Ramos (cell line): ENCODE data around the gene ATXN7L1.

Source experiments
- in situ Hi-C: fragments of 300-500 bp; cut with MboI; formaldehyde crosslinking; loops from one replicate; pipeline ENCODE4 v1.14.3; 2022; ENCODE audit warnings: low sequenced_read_pairs; ENCODE audit not compliant: unreplicated experiment

ATXN7L1 gene

DNA sequence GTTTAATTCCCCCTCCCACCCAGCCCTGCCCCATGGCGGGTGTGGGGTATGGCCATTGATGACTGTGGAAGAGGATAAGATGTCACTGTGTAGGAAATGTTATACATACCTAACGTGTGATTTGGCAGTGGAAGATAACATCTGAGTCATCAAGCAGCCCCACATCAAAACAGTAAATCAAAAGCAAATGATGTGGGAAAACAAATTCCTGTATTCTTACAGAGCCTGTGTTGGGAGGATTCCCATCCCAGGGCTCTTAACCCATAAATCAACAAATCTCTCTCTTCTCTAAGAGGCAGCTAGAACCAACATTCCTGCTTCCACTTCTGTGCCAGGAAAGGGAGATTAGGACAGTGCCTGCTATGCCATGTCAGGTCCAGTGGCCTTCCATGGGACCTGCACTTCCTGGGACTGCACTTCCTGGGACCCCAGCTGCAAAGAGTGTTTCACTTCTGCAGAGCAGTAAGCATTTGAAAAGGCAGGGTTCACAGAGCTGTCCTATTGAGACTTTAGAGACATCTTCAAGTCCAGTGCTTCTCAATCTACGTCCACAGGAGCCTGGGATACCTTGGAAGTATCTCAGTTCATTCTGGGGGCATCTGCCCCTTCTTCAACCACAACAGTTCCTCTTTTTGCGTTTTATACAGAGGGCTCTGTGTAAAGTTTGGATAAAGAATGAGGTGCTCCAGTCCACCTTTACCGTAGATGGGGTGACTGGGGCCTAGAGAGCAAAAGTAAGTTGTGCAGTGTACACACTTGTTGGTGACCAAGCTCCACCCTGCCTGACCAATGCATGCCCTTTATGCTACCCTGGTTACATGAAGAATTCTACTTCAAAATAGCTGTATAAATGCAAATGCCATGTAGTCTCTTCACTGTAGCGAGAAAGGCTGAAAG is 45.7 kb downstream of the ATXN7L1 start:
- in situ Hi-C loops: no loop called here

GRCh38 chr7:105829681-105830322 is 46.6 kb downstream of the ATXN7L1 start:
- in situ Hi-C loops: no loop called here

DNA sequence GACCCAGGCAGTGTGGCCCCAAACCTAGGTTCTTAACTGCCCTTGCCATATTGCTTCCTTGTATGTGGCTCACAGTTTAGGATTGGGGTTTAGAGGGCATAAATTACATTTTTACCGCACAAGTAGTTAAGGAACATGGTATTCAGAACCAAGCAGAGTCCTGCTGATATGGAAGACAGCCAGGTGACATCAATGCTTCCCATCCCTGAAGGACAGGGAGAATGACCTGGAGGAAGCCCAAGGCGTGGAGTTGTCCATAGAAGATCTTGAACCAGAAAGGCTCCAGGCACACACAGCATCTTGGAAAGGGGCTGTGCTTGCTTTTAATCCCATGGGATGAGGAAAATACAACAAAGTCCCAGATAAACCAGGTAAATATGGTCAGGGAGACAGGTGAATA is 48.3 kb downstream of the ATXN7L1 start:
- in situ Hi-C loops: no loop called here

DNA sequence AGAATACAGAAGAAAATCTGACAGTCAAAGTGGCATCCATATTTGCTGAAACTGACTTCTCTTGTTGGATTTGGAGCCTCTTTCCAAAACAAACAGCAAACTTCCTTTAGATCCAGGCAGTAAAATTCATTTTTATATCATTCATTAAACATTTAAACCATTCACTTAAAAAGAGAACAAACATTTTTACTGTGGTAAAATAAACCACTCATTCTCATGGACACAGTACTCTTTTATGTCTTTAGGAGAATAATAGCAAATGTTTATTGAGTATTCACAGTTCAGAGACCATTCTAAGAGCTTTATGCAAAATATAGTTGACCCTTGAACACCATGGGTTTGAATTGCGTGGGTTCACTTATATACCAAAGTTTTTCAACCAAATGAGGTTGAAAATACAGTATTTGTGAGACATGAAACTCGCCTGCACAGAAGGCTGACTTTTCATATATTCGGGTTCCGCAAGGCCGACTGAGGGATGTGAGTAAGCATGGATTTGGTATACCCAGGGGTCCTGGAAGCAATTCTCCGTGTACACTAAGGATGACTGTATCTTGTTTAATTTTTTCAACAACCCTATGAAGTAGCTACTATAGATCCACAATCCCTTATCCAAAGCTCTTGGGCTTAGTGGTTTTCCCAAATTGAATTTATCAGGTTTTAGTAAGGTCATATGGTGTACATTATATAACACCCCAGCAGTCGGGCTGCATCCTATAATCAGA is 49.1 kb downstream of the ATXN7L1 start:
- in situ Hi-C loops: no loop called here

DNA sequence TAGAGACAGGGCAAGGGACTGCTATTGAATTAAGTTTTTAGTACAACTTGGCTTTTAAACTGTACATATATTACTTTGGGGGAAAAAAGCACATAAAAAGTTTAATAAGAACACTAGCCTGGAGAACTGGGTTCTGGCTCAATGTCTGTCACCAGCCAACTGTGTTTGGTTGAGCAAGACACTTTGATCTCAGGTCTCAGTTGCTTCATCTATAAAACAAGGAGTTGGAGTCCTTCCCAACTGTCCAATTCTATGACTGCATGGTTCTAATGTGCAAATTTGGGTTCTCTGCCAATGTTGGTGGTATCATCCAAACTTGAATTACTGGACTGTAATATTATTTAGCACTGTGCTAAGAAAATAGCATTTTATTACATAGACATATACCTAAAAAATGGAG is 50.3 kb downstream of the ATXN7L1 start:
- in situ Hi-C loops: no loop called here

- in situ Hi-C loops: no loop called here
These were observed 51.0 kb downstream of the ATXN7L1 start for GRCh38 chr7:105825371-105825770.

DNA sequence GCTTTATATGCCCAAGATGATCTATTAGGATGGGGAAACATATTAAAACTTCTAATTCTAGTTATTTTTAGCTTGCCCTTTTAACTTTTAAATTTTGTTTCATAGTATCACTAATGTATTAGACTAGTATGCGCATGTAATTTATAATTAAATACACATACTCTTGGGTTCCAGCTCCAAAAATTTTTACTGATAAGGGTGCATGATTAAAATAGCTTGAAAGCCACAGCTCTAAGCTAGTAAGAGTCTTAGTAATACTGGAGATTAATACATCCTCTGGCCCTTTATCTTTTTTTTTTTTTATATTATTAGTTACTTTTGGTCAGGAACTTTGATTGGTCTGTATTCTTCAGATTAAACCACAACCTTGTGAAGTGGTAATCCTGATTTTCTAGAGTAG is 53.6 kb downstream of the ATXN7L1 start:
- in situ Hi-C loops: no loop called here

DNA sequence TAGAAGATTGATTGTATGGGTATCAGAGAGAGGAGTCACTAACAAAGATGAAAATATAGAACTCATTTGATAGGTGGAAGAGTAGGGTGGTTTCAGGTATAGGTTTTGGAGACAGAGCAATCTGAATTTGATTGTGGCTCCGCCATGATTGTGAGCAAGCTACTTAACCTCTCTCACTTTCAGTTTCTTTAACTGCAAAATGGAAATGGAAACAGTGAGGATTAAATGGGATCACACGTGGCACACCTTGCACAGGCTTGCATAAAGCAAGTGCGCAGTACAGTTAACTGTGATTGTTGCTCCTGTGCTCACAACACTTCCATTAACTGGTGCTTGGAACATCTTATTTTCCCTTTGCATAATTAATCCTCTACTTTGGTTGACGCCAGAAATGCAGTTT is 54.9 kb downstream of the ATXN7L1 start:
- in situ Hi-C loops: no loop called here

- in situ Hi-C loops: no loop called here
These were observed 55.9 kb downstream of the ATXN7L1 start for GRCh38 chr7:105820363-105821066.

GRCh38 chr7:105819559-105819958 is 56.8 kb downstream of the ATXN7L1 start:
- in situ Hi-C loops: no loop called here

DNA sequence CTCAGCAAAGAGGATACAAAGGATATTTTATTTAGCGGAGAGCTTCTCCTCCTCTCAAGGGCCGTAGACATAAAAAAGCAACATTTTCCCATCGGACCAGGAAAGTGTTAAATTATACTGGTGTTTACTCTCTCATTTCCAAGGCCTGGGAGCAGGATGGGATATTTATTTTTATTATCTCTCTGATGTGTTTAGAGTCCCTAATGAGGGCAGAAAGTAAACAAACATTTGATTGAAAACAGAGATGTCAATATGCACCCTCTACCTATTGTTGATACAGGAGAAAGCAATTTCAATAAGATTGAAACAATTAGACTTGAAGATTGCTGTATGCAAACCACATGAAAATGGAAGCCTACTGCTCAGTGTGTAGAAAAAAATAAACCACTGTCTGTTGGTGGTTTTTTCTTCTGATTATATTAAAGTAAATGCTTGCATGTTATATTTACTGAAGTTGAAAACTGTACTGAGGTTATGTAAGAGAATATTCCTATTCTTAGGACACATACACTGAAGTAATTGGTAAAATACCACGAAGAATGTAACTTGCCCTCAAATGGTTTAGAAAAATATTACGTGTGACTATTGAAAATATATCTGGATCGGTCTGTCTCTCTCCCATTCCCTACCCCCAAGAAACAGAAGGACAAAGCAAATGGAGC is 59.3 kb downstream of the ATXN7L1 start:
- in situ Hi-C loops: no loop called here

- in situ Hi-C loops: no loop called here
These were observed 60.0 kb downstream of the ATXN7L1 start for GRCh38 chr7:105816266-105816843.

- in situ Hi-C loops: no loop called here
These were observed 60.8 kb downstream of the ATXN7L1 start for GRCh38 chr7:105815576-105815975.

- in situ Hi-C loops: no loop called here
These were observed 61.9 kb downstream of the ATXN7L1 start for GRCh38 chr7:105814481-105814880.

- in situ Hi-C loops: no loop called here
These were observed 65.1 kb downstream of the ATXN7L1 start for GRCh38 chr7:105811189-105811847.

DNA sequence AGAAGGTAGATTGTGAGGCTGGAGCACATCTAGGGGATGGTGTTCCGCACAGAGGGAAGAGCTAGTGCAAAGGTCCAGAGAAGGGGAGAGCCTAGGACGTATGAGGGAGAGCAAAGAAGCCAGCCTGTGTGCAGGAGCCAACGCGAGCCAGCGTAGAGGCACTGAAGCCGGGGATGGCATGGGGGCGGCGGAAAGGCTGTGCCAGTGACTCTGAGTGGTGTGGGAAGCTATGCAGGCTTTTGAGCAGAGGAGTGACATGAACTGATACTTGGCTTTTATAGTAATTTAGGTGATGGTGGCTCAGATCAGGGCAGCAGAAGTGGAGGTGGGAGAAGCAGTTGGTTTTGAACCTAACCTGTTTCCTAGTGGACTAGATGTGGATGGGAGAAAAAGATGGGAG is 65.8 kb downstream of the ATXN7L1 start:
- in situ Hi-C loops: no loop called here

GRCh38 chr7:105808703-105809590 is 67.5 kb downstream of the ATXN7L1 start:
- in situ Hi-C loops: no loop called here

GRCh38 chr7:105808209-105808608 is 68.2 kb downstream of the ATXN7L1 start:
- in situ Hi-C loops: no loop called here
